Chondrocyte (in vitro differentiated cells): ENCODE data around the gene SLC25A48. TPM values are rescaled to one million over a fixed set of nuclear protein-coding genes. Genes with fewer than 3 reads are reported as not detected.

Experiments used
- DNase-seq: peaks from one replicate; pipeline ENCODE4 v3.0.0; 2021; ENCODE audit warnings: mixed read lengths, low spot score
- H3K27ac Mint-ChIP-seq: one replicate; pipeline ENCODE4 v1.8.0; 2021; ENCODE audit warnings: mild to moderate bottlenecking, moderate library complexity, mixed read lengths; ENCODE audit not compliant: unreplicated experiment
- H3K27me3 Mint-ChIP-seq: 2 replicates; pipeline ENCODE4 v1.8.0; 2021; ENCODE audit warnings: low read depth, mixed read lengths
- H3K36me3 Mint-ChIP-seq: 2 replicates; pipeline ENCODE4 v1.8.0; 2021; ENCODE audit warnings: low read depth, mixed read lengths
- H3K4me1 Mint-ChIP-seq: 2 replicates; pipeline ENCODE4 v1.8.0; 2021; ENCODE audit warnings: low read depth, mild to moderate bottlenecking, mixed read lengths
- H3K4me3 Mint-ChIP-seq: one replicate; pipeline ENCODE4 v1.8.0; 2021; ENCODE audit warnings: mild to moderate bottlenecking, moderate library complexity, mixed read lengths; ENCODE audit not compliant: unreplicated experiment
- H3K9me3 Mint-ChIP-seq: 2 replicates; pipeline ENCODE4 v1.8.0; 2021; ENCODE audit warnings: low read depth, mixed read lengths
- total RNA-seq: library from RNA; stranded (reverse); gene quantifications from 3 replicates; pipeline ENCODE4 v1.2.1, GENCODE V29; 2021
- TF ChIP-seq, protein P1 (sequence below): fragments of 200-600 bp; sonication (generic); IDR thresholded peaks from 2 replicates; pipeline ENCODE4 v1.5.0; 2021; ENCODE audit warnings: antibody characterized with exemption, mild to moderate bottlenecking, moderate library complexity

Gene SLC25A48
- total RNA-seq, 1 donor from 2014 or later: not detected

DNA sequence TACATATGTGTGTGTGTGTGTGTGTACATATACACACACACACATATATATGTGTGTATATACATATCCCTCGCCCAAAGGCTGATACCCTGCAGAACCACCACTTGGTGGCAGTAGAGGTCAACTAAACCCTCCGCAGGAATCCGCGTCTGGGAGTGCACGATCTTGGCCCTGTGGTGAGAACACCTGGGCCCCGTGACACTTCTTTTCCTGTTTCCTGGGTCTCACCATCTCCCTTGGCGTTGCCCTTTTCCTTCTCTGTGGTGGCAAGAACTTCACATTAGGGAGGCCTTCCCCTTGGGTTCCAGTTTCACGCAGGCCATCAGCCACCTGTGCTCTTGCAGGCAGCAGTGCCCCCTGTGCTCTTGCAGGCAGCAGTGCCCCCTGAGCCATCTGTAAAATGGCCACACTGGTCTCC lies 53.0 kb downstream of the SLC25A48 start:
- TF ChIP-seq, protein P1, sequence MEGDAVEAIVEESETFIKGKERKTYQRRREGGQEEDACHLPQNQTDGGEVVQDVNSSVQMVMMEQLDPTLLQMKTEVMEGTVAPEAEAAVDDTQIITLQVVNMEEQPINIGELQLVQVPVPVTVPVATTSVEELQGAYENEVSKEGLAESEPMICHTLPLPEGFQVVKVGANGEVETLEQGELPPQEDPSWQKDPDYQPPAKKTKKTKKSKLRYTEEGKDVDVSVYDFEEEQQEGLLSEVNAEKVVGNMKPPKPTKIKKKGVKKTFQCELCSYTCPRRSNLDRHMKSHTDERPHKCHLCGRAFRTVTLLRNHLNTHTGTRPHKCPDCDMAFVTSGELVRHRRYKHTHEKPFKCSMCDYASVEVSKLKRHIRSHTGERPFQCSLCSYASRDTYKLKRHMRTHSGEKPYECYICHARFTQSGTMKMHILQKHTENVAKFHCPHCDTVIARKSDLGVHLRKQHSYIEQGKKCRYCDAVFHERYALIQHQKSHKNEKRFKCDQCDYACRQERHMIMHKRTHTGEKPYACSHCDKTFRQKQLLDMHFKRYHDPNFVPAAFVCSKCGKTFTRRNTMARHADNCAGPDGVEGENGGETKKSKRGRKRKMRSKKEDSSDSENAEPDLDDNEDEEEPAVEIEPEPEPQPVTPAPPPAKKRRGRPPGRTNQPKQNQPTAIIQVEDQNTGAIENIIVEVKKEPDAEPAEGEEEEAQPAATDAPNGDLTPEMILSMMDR: peak; percentile 97
- no peak overlapping the region for H3K4me3 Mint-ChIP-seq
- DNase-seq: no peak
- peaks cover 16% of the 10 kb centered on the region for H3K4me1 Mint-ChIP-seq
- H3K9me3 Mint-ChIP-seq: no peaks in the 10 kb centered on the region
- no peak overlapping the region for H3K27ac Mint-ChIP-seq
- H3K36me3 Mint-ChIP-seq: no peaks in the 10 kb centered on the region
- H3K27me3 Mint-ChIP-seq: peaks cover 23% of the 10 kb centered on the region

DNA sequence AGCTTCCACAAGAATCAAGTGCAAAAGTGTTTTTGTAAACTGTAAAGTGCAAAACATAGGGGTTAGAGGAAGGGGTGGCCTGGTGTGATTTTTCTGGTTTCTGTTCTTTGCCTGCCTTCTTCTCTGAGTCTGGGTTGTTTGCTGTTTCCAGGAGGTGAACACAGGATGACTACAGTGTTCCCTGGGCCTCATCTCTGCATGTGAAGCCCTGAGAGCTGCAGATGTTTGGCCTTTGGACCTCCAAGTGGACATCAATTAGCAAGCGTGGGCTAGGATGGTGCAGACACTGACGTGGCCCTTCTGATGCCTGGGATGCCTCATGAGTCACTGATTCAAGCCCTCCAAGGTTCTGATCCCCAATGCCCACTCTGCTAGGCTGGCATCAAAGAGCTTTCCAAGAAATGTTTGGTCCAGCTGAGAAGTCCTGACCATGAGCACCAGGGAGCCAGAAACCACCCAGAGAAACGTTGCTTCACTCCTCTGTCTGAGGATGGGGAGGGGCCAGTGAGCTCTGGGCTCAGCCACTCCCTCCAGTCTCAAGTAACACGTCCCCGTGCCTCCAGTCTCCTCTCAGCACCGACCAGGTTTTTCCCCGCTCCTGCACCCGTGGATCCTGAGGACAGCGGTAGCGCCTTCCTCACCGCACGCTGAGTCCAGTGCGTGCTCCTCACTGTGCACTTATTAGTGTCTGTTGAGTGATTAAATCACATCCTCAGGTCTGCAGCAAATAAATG lies 53.6 kb downstream of the SLC25A48 start:
- H3K9me3 Mint-ChIP-seq: no peaks in the 10 kb centered on the region
- H3K4me3 Mint-ChIP-seq: no peak overlapping the region
- H3K36me3 Mint-ChIP-seq: no peaks in the 10 kb centered on the region
- peaks cover 23% of the 10 kb centered on the region for H3K27me3 Mint-ChIP-seq
- DNase-seq: no peak
- TF ChIP-seq, protein P1: no peak
- H3K27ac Mint-ChIP-seq: no peak overlapping the region
- H3K4me1 Mint-ChIP-seq: peaks cover 16% of the 10 kb centered on the region

GRCh38 chr5:135890296-135890695 lies 55.8 kb downstream of the SLC25A48 start:
- Mint-ChIP-seq H3K27me3 (peaks cover 8% of the 10 kb centered on the region), H3K4me3 (no peak overlapping the region), H3K36me3 (no peaks in the 10 kb centered on the region), H3K9me3 (no peaks in the 10 kb centered on the region), H3K27ac (no peak overlapping the region), H3K4me1 (peaks cover 16% of the 10 kb centered on the region)
- TF ChIP-seq, protein P1: no peak
- DNase-seq: no peak

DNA sequence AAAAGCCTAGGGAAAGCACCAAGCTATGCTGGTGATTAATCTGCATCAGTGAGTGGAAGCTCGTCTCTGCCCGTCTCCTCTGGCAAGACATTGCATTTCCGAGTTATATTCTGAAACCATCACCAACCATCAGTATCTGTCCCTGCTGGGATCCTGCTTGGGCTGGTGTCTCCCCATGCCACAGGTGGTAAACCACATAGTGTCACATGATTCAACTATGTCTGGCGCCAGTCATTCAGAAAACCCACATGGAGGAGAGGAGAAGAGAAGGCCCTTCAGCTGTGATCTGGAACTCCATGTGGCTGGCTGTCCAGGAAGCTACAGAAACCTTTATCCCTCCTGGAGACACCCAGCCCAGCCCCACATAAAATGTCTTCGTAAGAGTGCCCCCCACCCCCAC lies 56.4 kb downstream of the SLC25A48 start:
- Mint-ChIP-seq H3K4me3 (no peak overlapping the region), H3K27ac (no peak overlapping the region), H3K4me1 (peaks cover 16% of the 10 kb centered on the region), H3K27me3 (peaks cover 9% of the 10 kb centered on the region), H3K36me3 (no peaks in the 10 kb centered on the region), H3K9me3 (no peaks in the 10 kb centered on the region)
- DNase-seq: no peak
- TF ChIP-seq, protein P1: no peak

- no peak overlapping the region for H3K4me3 Mint-ChIP-seq
- peaks cover 16% of the 10 kb centered on the region for H3K4me1 Mint-ChIP-seq
- TF ChIP-seq, protein P1: no peak
- no peaks in the 10 kb centered on the region for H3K9me3 Mint-ChIP-seq
- no peak overlapping the region for H3K27ac Mint-ChIP-seq
- H3K36me3 Mint-ChIP-seq: no peaks in the 10 kb centered on the region
- DNase-seq: no peak
- H3K27me3 Mint-ChIP-seq: peaks cover 12% of the 10 kb centered on the region
Observed at GRCh38 chr5:135891268-135891667, 56.8 kb downstream of the SLC25A48 start.
